Right lobe of liver (tissue), 6 donors: ENCODE measurements around the gene GTPBP3. TPM values are rescaled to one million over a fixed set of nuclear protein-coding genes. Genes with fewer than 3 reads are reported as not detected.

Experiments used
- ATAC-seq, 4 donors: fragments of 200-7000 bp; cut with Tn5 transposase; one replicate each; pipeline ENCODE4 v1.9.1; 2020; ENCODE audit warnings: mild to moderate bottlenecking in 4 of 4, moderate library complexity in 4 of 4
- DNase-seq, 3 donors: peaks; one replicate each; pipeline ENCODE4 v3.0.0-alpha.2; 2020
- H3K27ac ChIP-seq, 3 donors: fragments of 200-600 bp; one replicate each; pipeline ENCODE4 v1.8.0; 2022
- H3K27me3 ChIP-seq, 2 donors: fragments of 200-600 bp; one replicate each; pipeline ENCODE4 v1.8.0; 2022
- H3K36me3 ChIP-seq, 4 donors: fragments of 200-600 bp; sonication (generic) in 1 of 4; one replicate each; pipeline versions ENCODE4 v1.5.1 to v1.8.0; 2017 to 2022; ENCODE audit warnings: control low read depth in 1 of 4
- H3K4me1 ChIP-seq, 4 donors: fragments of 200-600 bp; sonication (generic) in 1 of 4; one replicate each; pipeline versions ENCODE4 v1.5.1 to v1.8.0; 2017 to 2022; ENCODE audit warnings: control low read depth in 1 of 4
- H3K4me3 ChIP-seq, 3 donors: fragments of 200-600 bp; one replicate each; pipeline ENCODE4 v1.8.0; 2022
- H3K9me3 ChIP-seq, 4 donors: fragments of 200-600 bp; sonication (generic) in 1 of 4; one replicate each; pipeline versions ENCODE4 v1.5.1 to v1.8.0; 2017 to 2022; ENCODE audit warnings: control low read depth in 1 of 4
- POLR2A ChIP-seq: fragments of 450-650 bp; IDR thresholded peaks from one replicate; pipeline ENCODE4 v1.6.1; 2017; ENCODE audit warnings: antibody characterized with exemption, mild to moderate bottlenecking
- WGBS: methylation state at CpG from one replicate; pipeline ENCODE4 v1.1.6; 2018; ENCODE audit warnings: low coverage, low lambda C conversion rate; ENCODE audit not compliant: insufficient coverage; ENCODE audit errors: missing lambda C conversion rate; 5-methylcytosine and 5-hydroxymethylcytosine counted together
- intact Hi-C, 2 donors: fragments of 100-400 bp; cut with DNase I; formaldehyde crosslinking; loops; one replicate each; pipeline versions ENCODE4 v1.11.2 to v1.14.1; 2022
- total RNA-seq, 6 experiments: library from RNA; depleted of rRNA in 2 of 6; stranded (reverse); fragments of >200 nt in 2 of 6; fragmentation: NEBNext Ultra II Directional in 3 of 6; extraction: Animal tissue kit (Norgen Biotek cat#: 25700) in 3 of 6; gene quantifications; one replicate each; pipeline versions ENCODE4 v1.1.0 to v1.2.4, GENCODE V29; 2016 to 2023
- TF ChIP-seq, protein P1 (sequence below), 4 donors: fragments of 200-600 bp in 3 of 4; fragments of 450-650 bp in 1 of 4; IDR thresholded peaks; one replicate each; pipeline versions ENCODE4 v1.5.1 to v1.8.0; 2016 to 2022; ENCODE audit warnings: antibody characterized with exemption in 4 of 4, mild to moderate bottlenecking in 2 of 4
- donor health status: DM: no; HTN: yes; CAD: no.
- donor health status: DM: no; HTN: no; CAD: no.
- donor health status: DM: no; HTN: no; CAD: no.
- donor health status: DM: no; HTN: yes; CAD: no.
- donor health status: DM: no; HTN: yes; CAD: no.

Gene GTPBP3
- total RNA-seq, 6 experiments from 2014 or later, result 10.3 to 23.6 (median 13.6) TPM

DNA sequence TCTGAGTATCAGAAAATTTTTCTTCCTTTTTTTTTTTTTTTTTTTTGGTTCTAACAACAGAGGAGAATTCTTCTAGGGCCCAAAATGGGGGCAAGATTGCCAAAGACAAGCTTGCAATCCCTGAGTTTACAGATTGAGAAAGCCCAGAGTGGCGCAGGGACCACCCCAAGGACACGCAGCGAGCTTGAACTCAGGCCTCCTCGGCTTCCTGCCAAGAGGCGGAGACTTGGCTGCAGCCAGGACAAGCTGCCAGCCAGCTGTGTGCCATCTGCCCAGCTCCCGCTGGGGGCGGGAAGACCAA lies 32.2 kb upstream of the GTPBP3 start:
- no CpG with 5 or more reads among the region's 7 CpGs for WGBS
- H3K4me1 ChIP-seq, result peaks cover 0 to 34% (median 17%) of the 10 kb centered on the region in 4 donors
- DNase-seq (no peak), ATAC-seq (no peak)
- peaks cover 0 to 2% (median 0%) of the 10 kb centered on the region in 4 donors for H3K36me3 ChIP-seq
- H3K9me3 ChIP-seq, result no peaks in the 10 kb centered on the region
- H3K27me3 ChIP-seq, result no peaks in the 10 kb centered on the region
- H3K4me3 ChIP-seq, result peak overlapping the region; percentile 66 to 83 (median 77)
- TF ChIP-seq, protein P1, sequence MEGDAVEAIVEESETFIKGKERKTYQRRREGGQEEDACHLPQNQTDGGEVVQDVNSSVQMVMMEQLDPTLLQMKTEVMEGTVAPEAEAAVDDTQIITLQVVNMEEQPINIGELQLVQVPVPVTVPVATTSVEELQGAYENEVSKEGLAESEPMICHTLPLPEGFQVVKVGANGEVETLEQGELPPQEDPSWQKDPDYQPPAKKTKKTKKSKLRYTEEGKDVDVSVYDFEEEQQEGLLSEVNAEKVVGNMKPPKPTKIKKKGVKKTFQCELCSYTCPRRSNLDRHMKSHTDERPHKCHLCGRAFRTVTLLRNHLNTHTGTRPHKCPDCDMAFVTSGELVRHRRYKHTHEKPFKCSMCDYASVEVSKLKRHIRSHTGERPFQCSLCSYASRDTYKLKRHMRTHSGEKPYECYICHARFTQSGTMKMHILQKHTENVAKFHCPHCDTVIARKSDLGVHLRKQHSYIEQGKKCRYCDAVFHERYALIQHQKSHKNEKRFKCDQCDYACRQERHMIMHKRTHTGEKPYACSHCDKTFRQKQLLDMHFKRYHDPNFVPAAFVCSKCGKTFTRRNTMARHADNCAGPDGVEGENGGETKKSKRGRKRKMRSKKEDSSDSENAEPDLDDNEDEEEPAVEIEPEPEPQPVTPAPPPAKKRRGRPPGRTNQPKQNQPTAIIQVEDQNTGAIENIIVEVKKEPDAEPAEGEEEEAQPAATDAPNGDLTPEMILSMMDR (IDR thresholded peaks at IDR 0.05), result no peak
- TF ChIP-seq POLR2A, result no peak
- intact Hi-C loops, result no loop called here
- H3K27ac ChIP-seq, result peak overlapping the region; percentile 80 to 94 (median 88)

DNA sequence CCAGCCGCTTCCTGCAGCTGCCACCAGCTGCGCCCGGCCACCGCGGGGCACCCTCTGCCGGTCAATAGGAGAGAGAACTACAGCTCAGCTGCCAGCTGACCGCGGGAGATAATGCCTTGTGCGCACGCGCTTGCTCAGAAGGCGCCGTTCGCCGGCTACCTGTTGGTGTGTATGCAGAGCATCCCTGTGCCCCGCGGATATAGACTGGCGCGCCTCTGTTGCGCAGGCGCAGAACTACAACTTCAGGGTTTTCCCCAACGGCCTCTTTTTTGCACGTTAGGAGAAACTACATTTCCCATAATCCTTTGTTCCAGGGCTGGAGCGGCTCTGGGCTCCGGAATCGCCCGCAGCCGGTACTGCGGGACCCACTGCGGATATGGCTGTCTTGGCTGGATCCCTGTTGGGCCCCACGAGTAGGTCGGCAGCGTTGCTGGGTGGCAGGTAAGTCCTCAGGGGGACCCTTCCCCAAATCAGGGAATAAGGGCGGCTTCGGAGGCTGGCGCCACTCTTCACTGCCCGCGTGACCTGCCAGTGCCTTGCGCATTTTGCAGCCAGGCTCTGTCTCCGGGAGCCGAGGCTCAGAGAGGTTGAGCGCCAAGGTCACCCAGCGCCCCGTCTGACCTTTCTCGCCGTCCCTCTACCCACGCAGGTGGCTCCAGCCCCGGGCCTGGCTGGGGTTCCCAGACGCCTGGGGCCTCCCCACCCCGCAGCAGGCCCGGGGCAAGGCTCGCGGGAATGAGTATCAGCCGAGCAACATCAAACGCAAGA lies 31.7 kb upstream of the GTPBP3 start, which contains the start of gene MRPL34:
TSS of gene MRPL34 (plus strand) at position 356 of the 768 bp plus-strand sequence. CDS start at position 377, 21 bp downstream.
- Histone ChIP-seq H3K4me3 (peak within 1 kb of the TSS; percentile 66 to 83 (median 77)), H3K4me1 (peaks cover 0 to 40% (median 18%) of the 10 kb centered on the region in 4 donors), H3K27me3 (no peaks in the 10 kb centered on the region), H3K9me3 (no peaks in the 10 kb centered on the region), H3K36me3 (peaks cover 0 to 2% (median 0%) of the 10 kb centered on the region in 4 donors), H3K27ac (peak within 1 kb of the TSS; percentile 80 to 94 (median 88))
- DNase-seq (peak; percentile 98 to 99 (median 99)), ATAC-seq (peak; percentile 69 to 77 (median 72))
- 0% methylated on average over 19 of the region's 55 CpGs for WGBS
- peak; percentile 81 for TF ChIP-seq POLR2A
- TF ChIP-seq, protein P1 (IDR thresholded peaks at IDR 0.05), result peak; percentile 79 to 90 (median 87)
- intact Hi-C loops, result no loop called here

DNA sequence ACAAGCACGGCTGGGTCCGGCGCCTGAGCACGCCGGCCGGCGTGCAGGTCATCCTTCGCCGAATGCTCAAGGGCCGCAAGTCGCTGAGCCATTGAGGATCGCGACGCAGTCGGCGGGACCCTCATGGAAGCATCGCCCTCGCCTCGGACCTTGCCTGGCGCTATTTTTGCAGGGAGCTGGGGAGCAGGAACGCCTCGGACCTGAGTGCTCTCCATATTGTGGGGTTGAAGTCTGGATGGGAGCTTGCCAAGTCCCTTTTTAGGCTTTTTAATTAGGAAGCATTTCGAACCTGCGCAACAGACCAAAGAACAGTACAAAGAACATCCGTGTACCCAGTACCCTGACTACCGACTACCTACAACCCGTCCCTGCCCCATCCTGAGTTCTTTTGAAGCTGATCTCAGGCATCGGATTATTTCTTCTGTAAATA lies 31.1 kb upstream of the GTPBP3 start:
- intact Hi-C loops, result no loop called here
- DNase-seq (peak in 1 of 3 donors; percentile 68), ATAC-seq (no peak)
- Histone ChIP-seq H3K4me1 (peaks cover 0 to 41% (median 18%) of the 10 kb centered on the region in 4 donors), H3K27me3 (no peaks in the 10 kb centered on the region), H3K27ac (peak overlapping the region; percentile 80 to 94 (median 88)), H3K36me3 (no peaks in the 10 kb centered on the region), H3K4me3 (peak overlapping the region; percentile 66 to 83 (median 77)), H3K9me3 (no peaks in the 10 kb centered on the region)
- TF ChIP-seq, protein P1 (IDR thresholded peaks at IDR 0.05), result no peak
- no peak for TF ChIP-seq POLR2A
- 6% methylated on average over 7 of the region's 28 CpGs for WGBS

DNA sequence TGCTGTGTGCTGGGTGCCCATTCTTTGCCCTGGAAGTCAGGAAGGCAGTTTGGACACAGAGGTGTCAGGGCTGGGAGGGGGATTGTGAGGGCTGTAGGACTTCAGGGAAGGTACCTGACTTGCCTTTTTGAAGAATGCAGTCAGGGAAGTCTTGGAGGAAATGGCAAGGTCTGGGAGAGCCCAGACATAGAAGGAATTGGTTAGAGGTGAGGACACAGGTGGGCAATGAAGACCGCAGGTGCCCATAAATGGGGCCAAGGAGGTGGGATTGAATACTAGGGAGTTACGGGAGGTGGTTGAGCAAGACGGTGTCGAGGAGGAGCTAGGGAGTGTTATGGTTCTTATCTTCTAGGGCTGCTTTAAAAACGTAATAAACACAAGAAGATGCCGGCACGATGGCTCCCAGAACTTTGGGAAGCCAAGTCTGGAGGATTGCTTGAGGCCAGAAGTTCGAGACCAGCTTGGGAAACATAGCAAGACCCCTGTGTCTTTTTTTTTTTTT lies 29.4 kb upstream of the GTPBP3 start:
- Histone ChIP-seq H3K27me3 (no peaks in the 10 kb centered on the region), H3K4me1 (peaks cover 0 to 37% (median 18%) of the 10 kb centered on the region in 4 donors), H3K4me3 (no peak overlapping the region), H3K36me3 (no peaks in the 10 kb centered on the region), H3K9me3 (no peaks in the 10 kb centered on the region), H3K27ac (no peak overlapping the region)
- ATAC-seq (no peak), DNase-seq (no peak)
- intact Hi-C loops, result no loop called here
- 82% methylated on average over 8 of the region's 8 CpGs for WGBS
- no peak for TF ChIP-seq POLR2A
- TF ChIP-seq, protein P1 (IDR thresholded peaks at IDR 0.05), result no peak
